ENCODE data around the gene LGI2. TPM values are rescaled to one million over a fixed set of nuclear protein-coding genes. Genes with fewer than 3 reads are reported as not detected.

LGI2 gene
- polyA plus RNA-seq, 1 donor from 2014 or later: 10.3 TPM

GRCh38 chr4:24993551-24994080 is 37.1 kb downstream of the LGI2 start:
- no peak overlapping the region for H3K9ac ChIP-seq (ENCODE audit: low read length)
- H3F3A ChIP-seq (ENCODE audit: insufficient read depth, low read length, poor library complexity, severe bottlenecking): no peaks in the 10 kb centered on the region
- H3K27ac ChIP-seq (ENCODE audit: low read length): no peak overlapping the region
- H3K4me2 ChIP-seq (ENCODE audit: low read length): no peak overlapping the region
- H2AFZ ChIP-seq (ENCODE audit: low read depth, low read length): no peak overlapping the region
- H3K4me3 ChIP-seq (ENCODE audit: low read length): no peak overlapping the region
- no peaks in the 10 kb centered on the region for H3K27me3 ChIP-seq (ENCODE audit: insufficient read depth, low read depth, low read length)
- H3K36me3 ChIP-seq (ENCODE audit: insufficient read depth, low read length): no peaks in the 10 kb centered on the region
- H3K9me3 ChIP-seq (ENCODE audit: low read length): no peaks in the 10 kb centered on the region
- no peaks in the 10 kb centered on the region for H4K20me1 ChIP-seq (ENCODE audit: insufficient read depth)
- TF ChIP-seq EZH2 (IDR thresholded peaks at IDR 0.05; ENCODE audit: borderline replicate concordance, insufficient read depth, low read length, poor library complexity, severe bottlenecking) (no peak), CTCF (IDR thresholded peaks at IDR 0.05; ENCODE audit: poor library complexity, severe bottlenecking) (no peak), REST (IDR thresholded peaks at IDR 0.05; ENCODE audit: borderline replicate concordance) (no peak), RAD21 (conservative IDR thresholded peaks at IDR 0.05) (no peak), SMC3 (conservative IDR thresholded peaks at IDR 0.05; ENCODE audit: poor library complexity) (no peak), EP300 (conservative IDR thresholded peaks at IDR 0.05; ENCODE audit: poor library complexity, severe bottlenecking) (no peak), MXI1 (conservative IDR thresholded peaks at IDR 0.05; ENCODE audit: poor library complexity, severe bottlenecking) (no peak), TAF1 (IDR thresholded peaks at IDR 0.05; ENCODE audit: low read depth) (no peak)
- no peaks in the 10 kb centered on the region for H3K9me2 ChIP-seq (ENCODE audit: insufficient read depth, low read length)
- H3K79me2 ChIP-seq (replicated peaks; ENCODE audit: insufficient read depth, low read length): no peaks in the 10 kb centered on the region

- Histone ChIP-seq H3K4me2 (ENCODE audit: low read length) (no peak overlapping the region), H3K27me3 (ENCODE audit: insufficient read depth, low read depth, low read length) (no peaks in the 10 kb centered on the region), H3K9me3 (ENCODE audit: low read length) (no peaks in the 10 kb centered on the region), H3K9ac (ENCODE audit: low read length) (no peak overlapping the region), H3K4me3 (ENCODE audit: low read length) (no peak overlapping the region), H3K79me2 (replicated peaks; ENCODE audit: insufficient read depth, low read length) (no peaks in the 10 kb centered on the region), H3K36me3 (ENCODE audit: insufficient read depth, low read length) (no peaks in the 10 kb centered on the region), H3K27ac (ENCODE audit: low read length) (no peak overlapping the region), H3K9me2 (ENCODE audit: insufficient read depth, low read length) (no peaks in the 10 kb centered on the region), H2AFZ (ENCODE audit: low read depth, low read length) (no peak overlapping the region), H3F3A (ENCODE audit: insufficient read depth, low read length, poor library complexity, severe bottlenecking) (no peaks in the 10 kb centered on the region), H4K20me1 (ENCODE audit: insufficient read depth) (no peaks in the 10 kb centered on the region)
- TF ChIP-seq EZH2 (IDR thresholded peaks at IDR 0.05; ENCODE audit: borderline replicate concordance, insufficient read depth, low read length, poor library complexity, severe bottlenecking) (no peak), REST (IDR thresholded peaks at IDR 0.05; ENCODE audit: borderline replicate concordance) (no peak), SMC3 (conservative IDR thresholded peaks at IDR 0.05; ENCODE audit: poor library complexity) (no peak), RAD21 (conservative IDR thresholded peaks at IDR 0.05) (no peak), POLR2AphosphoS5 (IDR thresholded peaks at IDR 0.05) (no peak), CTCF (IDR thresholded peaks at IDR 0.05; ENCODE audit: poor library complexity, severe bottlenecking) (no peak), EP300 (conservative IDR thresholded peaks at IDR 0.05; ENCODE audit: poor library complexity, severe bottlenecking) (no peak), TAF1 (IDR thresholded peaks at IDR 0.05; ENCODE audit: low read depth) (no peak), MXI1 (conservative IDR thresholded peaks at IDR 0.05; ENCODE audit: poor library complexity, severe bottlenecking) (no peak)
These were observed 37.8 kb downstream of the LGI2 start for GRCh38 chr4:24992968-24993367.

Data from neural cell (in vitro differentiated cells).